HL-60 (cell line): ENCODE results near the gene LIMK1.

Experiments used
- DNase-seq, 2 experiments: peaks; one replicate each; pipeline ENCODE4 v3.0.0-alpha.2; 2010 to 2020; ENCODE audit warnings: low read depth in 1 of 2, low spot score in 1 of 2
- H3K27ac ChIP-seq: fragments of 250-450 bp; sonication (Bioruptor Pico); replicated peaks from 2 replicates; pipeline ENCODE4 v1.5.1; 2020; ENCODE audit warnings: mild to moderate bottlenecking, moderate library complexity
- H3K27me3 ChIP-seq: fragments of 250-450 bp; sonication (Bioruptor Pico); 2 replicates; pipeline ENCODE4 v1.5.1; 2021; ENCODE audit warnings: mild to moderate bottlenecking, moderate library complexity; ENCODE audit not compliant: insufficient read depth, poor library complexity, severe bottlenecking
- H3K4me3 ChIP-seq: replicated peaks from 2 replicates; pipeline ENCODE4 v1.5.1; 2011; ENCODE audit warnings: mild to moderate bottlenecking, control low read depth, low read length; ENCODE audit not compliant: insufficient read depth
- GABPA ChIP-seq: IDR thresholded peaks from 2 replicates; pipeline ENCODE4 v1.6.1; 2012; ENCODE audit warnings: low read depth
- POLR2AphosphoS5 ChIP-seq: IDR thresholded peaks from 2 replicates; pipeline ENCODE4 v1.6.1; 2012; ENCODE audit warnings: low read depth
- SPI1 ChIP-seq: IDR thresholded peaks from 2 replicates; pipeline ENCODE4 v1.6.1; 2012; ENCODE audit warnings: low read depth, mild to moderate bottlenecking, borderline replicate concordance
- TF ChIP-seq, protein P1 (sequence below): IDR thresholded peaks from 2 replicates; pipeline ENCODE4 v1.6.1; 2012; ENCODE audit warnings: low read depth; ENCODE audit not compliant: insufficient replicate concordance
- TF ChIP-seq, protein P2 (sequence below): IDR thresholded peaks from one replicate; pipeline ENCODE4 v1.5.1; 2011; ENCODE audit warnings: low read length, control low read depth, inconsistent platforms; ENCODE audit not compliant: insufficient read depth

Gene LIMK1

GRCh38 chr7:74057987-74058386 is 25.6 kb upstream of the LIMK1 start:
- no peaks in the 10 kb centered on the region for H3K27me3 ChIP-seq
- no peak overlapping the region for H3K4me3 ChIP-seq
- no peak for DNase-seq
- H3K27ac ChIP-seq: no peak overlapping the region
- TF ChIP-seq, protein P1, sequence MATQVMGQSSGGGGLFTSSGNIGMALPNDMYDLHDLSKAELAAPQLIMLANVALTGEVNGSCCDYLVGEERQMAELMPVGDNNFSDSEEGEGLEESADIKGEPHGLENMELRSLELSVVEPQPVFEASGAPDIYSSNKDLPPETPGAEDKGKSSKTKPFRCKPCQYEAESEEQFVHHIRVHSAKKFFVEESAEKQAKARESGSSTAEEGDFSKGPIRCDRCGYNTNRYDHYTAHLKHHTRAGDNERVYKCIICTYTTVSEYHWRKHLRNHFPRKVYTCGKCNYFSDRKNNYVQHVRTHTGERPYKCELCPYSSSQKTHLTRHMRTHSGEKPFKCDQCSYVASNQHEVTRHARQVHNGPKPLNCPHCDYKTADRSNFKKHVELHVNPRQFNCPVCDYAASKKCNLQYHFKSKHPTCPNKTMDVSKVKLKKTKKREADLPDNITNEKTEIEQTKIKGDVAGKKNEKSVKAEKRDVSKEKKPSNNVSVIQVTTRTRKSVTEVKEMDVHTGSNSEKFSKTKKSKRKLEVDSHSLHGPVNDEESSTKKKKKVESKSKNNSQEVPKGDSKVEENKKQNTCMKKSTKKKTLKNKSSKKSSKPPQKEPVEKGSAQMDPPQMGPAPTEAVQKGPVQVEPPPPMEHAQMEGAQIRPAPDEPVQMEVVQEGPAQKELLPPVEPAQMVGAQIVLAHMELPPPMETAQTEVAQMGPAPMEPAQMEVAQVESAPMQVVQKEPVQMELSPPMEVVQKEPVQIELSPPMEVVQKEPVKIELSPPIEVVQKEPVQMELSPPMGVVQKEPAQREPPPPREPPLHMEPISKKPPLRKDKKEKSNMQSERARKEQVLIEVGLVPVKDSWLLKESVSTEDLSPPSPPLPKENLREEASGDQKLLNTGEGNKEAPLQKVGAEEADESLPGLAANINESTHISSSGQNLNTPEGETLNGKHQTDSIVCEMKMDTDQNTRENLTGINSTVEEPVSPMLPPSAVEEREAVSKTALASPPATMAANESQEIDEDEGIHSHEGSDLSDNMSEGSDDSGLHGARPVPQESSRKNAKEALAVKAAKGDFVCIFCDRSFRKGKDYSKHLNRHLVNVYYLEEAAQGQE: no peak
- TF ChIP-seq, protein P2, sequence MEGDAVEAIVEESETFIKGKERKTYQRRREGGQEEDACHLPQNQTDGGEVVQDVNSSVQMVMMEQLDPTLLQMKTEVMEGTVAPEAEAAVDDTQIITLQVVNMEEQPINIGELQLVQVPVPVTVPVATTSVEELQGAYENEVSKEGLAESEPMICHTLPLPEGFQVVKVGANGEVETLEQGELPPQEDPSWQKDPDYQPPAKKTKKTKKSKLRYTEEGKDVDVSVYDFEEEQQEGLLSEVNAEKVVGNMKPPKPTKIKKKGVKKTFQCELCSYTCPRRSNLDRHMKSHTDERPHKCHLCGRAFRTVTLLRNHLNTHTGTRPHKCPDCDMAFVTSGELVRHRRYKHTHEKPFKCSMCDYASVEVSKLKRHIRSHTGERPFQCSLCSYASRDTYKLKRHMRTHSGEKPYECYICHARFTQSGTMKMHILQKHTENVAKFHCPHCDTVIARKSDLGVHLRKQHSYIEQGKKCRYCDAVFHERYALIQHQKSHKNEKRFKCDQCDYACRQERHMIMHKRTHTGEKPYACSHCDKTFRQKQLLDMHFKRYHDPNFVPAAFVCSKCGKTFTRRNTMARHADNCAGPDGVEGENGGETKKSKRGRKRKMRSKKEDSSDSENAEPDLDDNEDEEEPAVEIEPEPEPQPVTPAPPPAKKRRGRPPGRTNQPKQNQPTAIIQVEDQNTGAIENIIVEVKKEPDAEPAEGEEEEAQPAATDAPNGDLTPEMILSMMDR: no peak
- no peak for TF ChIP-seq POLR2AphosphoS5
- TF ChIP-seq GABPA: no peak
- no peak for TF ChIP-seq SPI1

- H3K4me3 ChIP-seq: no peak overlapping the region
- H3K27ac ChIP-seq: no peak overlapping the region
- TF ChIP-seq, protein P1: no peak
- TF ChIP-seq POLR2AphosphoS5: no peak
- TF ChIP-seq SPI1: no peak
- no peak for TF ChIP-seq GABPA
- TF ChIP-seq, protein P2: no peak
- no peaks in the 10 kb centered on the region for H3K27me3 ChIP-seq
- DNase-seq: no peak
Observed at GRCh38 chr7:74058486-74058885, 25.1 kb upstream of the LIMK1 start.

- Histone ChIP-seq H3K4me3 (no peak overlapping the region), H3K27ac (no peak overlapping the region)
- TF ChIP-seq GABPA: no peak
- TF ChIP-seq, protein P2: no peak
- TF ChIP-seq, protein P1: no peak
- TF ChIP-seq SPI1: no peak
- no peak for TF ChIP-seq POLR2AphosphoS5
Observed at GRCh38 chr7:74059037-74059436, 24.6 kb upstream of the LIMK1 start.

More at GRCh38 chr7:74059037-74059436, 24.6 kb upstream of the LIMK1 start:
- no peaks in the 10 kb centered on the region for H3K27me3 ChIP-seq
- DNase-seq: no peak
